ENCODE data around the gene UACA. TPM values are rescaled to one million over a fixed set of nuclear protein-coding genes. Genes with fewer than 3 reads are reported as not detected.

UACA gene
- total and polyA plus RNA-seq, 2 of the 8 experiments (the other 6 are each of a cell fraction or from before 2014, with no cell fraction given): 28.6 to 38.9 TPM

GRCh38 chr15:70703096-70703878 is 60.1 kb downstream of the UACA start (continued):
- TF ChIP-seq MAX (IDR thresholded peaks at IDR 0.05) (no peak), CEBPB (IDR thresholded peaks at IDR 0.05; ENCODE audit: low read depth, low read length) (no peak), SP4 (IDR thresholded peaks at IDR 0.05; ENCODE audit: low read length) (no peak), NRF1 (IDR thresholded peaks at IDR 0.05; ENCODE audit: low read depth, low read length) (no peak), HDAC2 (IDR thresholded peaks at IDR 0.05; ENCODE audit: borderline replicate concordance in 1 of 2, low read depth in 2 of 2, low read length in 2 of 2) (no peak), EP300 (IDR thresholded peaks at IDR 0.05; ENCODE audit: borderline replicate concordance in 1 of 2, low read depth in 2 of 2, low read length in 2 of 2) (no peak), POU5F1 (IDR thresholded peaks at IDR 0.05; ENCODE audit: low read depth, low read length) (no peak), FOSL1 (IDR thresholded peaks at IDR 0.05; ENCODE audit: insufficient read depth, low read depth, low read length) (no peak), NANOG (IDR thresholded peaks at IDR 0.05; ENCODE audit: insufficient read depth, low read depth, low read length, poor library complexity, severe bottlenecking) (no peak)
